Heart left ventricle (tissue), 13 donors: ENCODE measurements around the gene SPSB1.

Experiments used
- CTCF ChIP-seq, 12 donors: fragments of 200-600 bp; sonication (generic) in 4 of 12; IDR thresholded peaks; one replicate each; pipeline versions ENCODE4 v1.5.0 to v1.8.0; 2018 to 2022; ENCODE audit warnings: antibody characterized with exemption in 12 of 12, mild to moderate bottlenecking in 5 of 12
- POLR2A ChIP-seq, 2 donors: fragments of 450-650 bp; IDR thresholded peaks; one replicate each; pipeline ENCODE4 v1.6.1; 2017; ENCODE audit warnings: antibody characterized with exemption in 2 of 2, mild to moderate bottlenecking in 2 of 2, moderate library complexity in 2 of 2
- donor health status: ischemic (EF 13 %, LVEDD 7.1; RV severe dilation, severe dysfunction).
- donor health status: DM: no; HTN: yes; CAD: no.
- donor health status: DM: no; HTN: no; CAD: no.
- donor health status: ischemic (EF 25% LVEDD 6.9; RV normal size, moderate dysfunction).
- donor health status: ischemic (EF 25% LVEDD 5.7; RV mildly dilated, moderate dysfunction).
- donor health status: ischemic (EF 35%, LVEDD 5.7; RV mildly dilated, moderate dysfunction).
- donor health status: nonischemic (EF 11% LVEDD 7.7; RV severe dilation, severe dysfunction).
- donor health status: DM: yes; HTN: yes; CAD: no.
- donor health status: PGD.
- donor health status: ischemic (EF 29% LVEDD 5.4; RV normal size, mild dysfunction).
- donor health status: nonischemic (EF 23%, LVEDD 6.1; RV moderate dilation, normal function).

DNA sequence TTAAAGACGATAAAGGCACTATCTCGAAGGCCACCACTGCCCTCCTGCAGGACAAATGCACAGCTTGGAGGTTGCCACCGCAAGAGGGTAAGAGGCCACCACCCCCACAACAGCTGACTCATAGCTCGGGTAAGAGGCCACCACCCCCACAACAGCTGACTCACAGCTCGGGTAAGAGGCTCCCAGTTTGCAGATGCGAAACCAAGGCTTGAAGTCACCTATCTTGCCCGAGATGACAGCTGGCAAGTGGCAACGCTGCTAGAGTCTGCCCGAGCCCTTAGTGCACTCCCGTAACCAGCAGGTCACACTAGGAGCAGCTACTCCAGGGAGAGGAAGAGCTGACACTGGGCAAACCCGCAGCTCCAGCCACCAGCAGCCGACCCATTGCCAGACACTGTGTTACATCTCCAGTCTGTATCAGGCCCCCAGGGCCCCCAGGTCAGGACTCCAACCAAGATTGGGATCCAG lies 17.1 kb upstream of the SPSB1 start:
- TF ChIP-seq POLR2A (IDR thresholded peaks at IDR 0.05) (no peak), CTCF (IDR thresholded peaks at IDR 0.05) (no peak)
